Pancreas (tissue), 10 donors: ENCODE measurements around the gene PUSL1. TPM values are rescaled to one million over a fixed set of nuclear protein-coding genes. Genes with fewer than 3 reads are reported as not detected.

ENCODE experiments used
- ATAC-seq, 4 donors: fragments of 200-7000 bp; cut with Tn5 transposase; one replicate each; pipeline versions ENCODE4 v1.8.0 to v1.9.1; 2020; ENCODE audit warnings: mild to moderate bottlenecking in 4 of 4, moderate library complexity in 4 of 4
- DNase-seq, 6 donors: peaks; one replicate each; pipeline ENCODE4 v3.0.0-alpha.2; 2020
- FAIRE-seq: peaks from 2 replicates; lab custom pipeline; 2012; peaks lifted over from hg19 to GRCh38; lab: Jason Lieb, UNC
- H3K27ac ChIP-seq, 4 donors: fragments of 200-600 bp; sonication (generic); 1 replicate in 3 of 4; 2 replicates in 1 of 4; pipeline versions ENCODE4 v1.5.0 to v1.8.0; 2020
- H3K27me3 ChIP-seq, 4 donors: fragments of 200-600 bp; one replicate each; pipeline ENCODE4 v1.8.0; 2021
- H3K36me3 ChIP-seq, 3 donors: fragments of 200-600 bp; sonication (generic) in 1 of 3; one replicate each; pipeline versions ENCODE4 v1.5.0 to v1.8.0; 2020 to 2021
- H3K4me1 ChIP-seq, 3 donors: fragments of 200-600 bp; one replicate each; pipeline ENCODE4 v1.8.0; 2021
- H3K4me3 ChIP-seq, 4 donors: fragments of 200-600 bp; sonication (generic) in 2 of 4; one replicate each; pipeline versions ENCODE4 v1.5.0 to v1.8.0; 2020 to 2021
- H3K9me3 ChIP-seq, 4 donors: fragments of 200-600 bp; one replicate each; pipeline ENCODE4 v1.8.0; 2021
- CTCF ChIP-seq, 4 donors: fragments of 200-600 bp; sonication (generic) in 3 of 4; IDR thresholded peaks; one replicate each; pipeline versions ENCODE4 v1.5.0 to v1.8.0; 2021; ENCODE audit warnings: antibody characterized with exemption in 4 of 4
- WGBS, 2 donors: extraction: QIAGEN DNeasy Blood & Tissue Kit; methylation state at CpG; one replicate each; pipeline ENCODE4 v1.1.7; 2013; 5-methylcytosine and 5-hydroxymethylcytosine counted together
- intact Hi-C, 3 donors: fragments of 100-400 bp; cut with DNase I; formaldehyde crosslinking; loops; one replicate each; pipeline versions ENCODE4 v1.11.1 to v1.14.2; 2022
- polyA plus RNA-seq, 2 donors: library from polyadenylated mRNA; stranded (reverse); fragments of 200-250 nt; gene quantifications; one replicate each; pipeline ENCODE4 v1.2.3, GENCODE V29; 2013
- total RNA-seq, 6 donors: library from RNA; stranded (reverse); fragmentation: NEBNext Ultra II Directional in 4 of 6; extraction: Animal tissue kit (Norgen Biotek cat#: 25700) in 4 of 6; gene quantifications; one replicate each; pipeline versions ENCODE4 v1.2.1 to v1.2.4, GENCODE V29; 2021 to 2023
- donor health status: healthy with polysubstance abuse.
- donor health status: DM: no; HTN: no; CAD: no; lungs with moderate emphysema.
- donor health status: DM: no; HTN: no; CAD: no.
- donor health status: control.
- donor health status: control.
- donor health status: Bipolar disorder and iron deficiency.
- donor health status: DM: yes; HTN: yes; CAD: no.
- donor health status: DM: no; HTN: no; CAD: no.
- donor health status: DM: no; HTN: no; CAD: no.
- donor health status: DM: yes; HTN: yes; CAD: no.

Gene PUSL1
- total and polyA plus RNA-seq, 8 donors: 7.5 to 23.2 (median 10.2) TPM

DNA sequence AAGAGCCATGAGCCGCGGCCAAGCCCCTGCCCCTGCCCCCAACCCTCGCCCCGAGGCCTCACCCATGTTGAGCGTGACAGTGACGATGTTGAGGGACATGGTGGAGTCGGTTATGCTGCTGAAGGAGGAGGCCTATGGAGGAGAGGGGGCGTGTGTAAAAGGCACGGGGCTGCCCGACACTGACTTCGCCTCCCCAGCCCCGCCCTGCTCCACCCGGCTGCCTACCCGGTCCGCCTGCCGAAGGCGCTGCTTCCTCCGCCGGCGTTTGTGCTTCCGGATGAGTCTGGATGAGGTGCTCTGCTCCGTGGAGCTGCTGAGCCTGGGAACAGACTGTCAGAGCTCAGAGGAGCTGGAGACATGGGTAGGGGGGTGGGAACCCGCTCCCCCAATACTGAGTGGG, 31.8 kb downstream of the PUSL1 start:
- ATAC-seq: no peak
- no peak for DNase-seq
- peaks cover 0 to 22% (median 5%) of the 10 kb centered on the region in 3 donors for H3K36me3 ChIP-seq
- no peak overlapping the region for H3K4me3 ChIP-seq
- TF ChIP-seq CTCF (IDR thresholded peaks at IDR 0.05): no peak
- FAIRE-seq: no peak
- no peak overlapping the region for H3K27ac ChIP-seq
- 91 to 93% methylated on average over 23 of the region's 23 CpGs for WGBS, 2 donors
- no peaks in the 10 kb centered on the region for H3K27me3 ChIP-seq
- intact Hi-C loops: no loop called here
- peaks cover 0 to 1% (median 0%) of the 10 kb centered on the region in 3 donors for H3K4me1 ChIP-seq
- no peaks in the 10 kb centered on the region for H3K9me3 ChIP-seq

- Histone ChIP-seq H3K36me3 (peaks cover 0 to 22% (median 5%) of the 10 kb centered on the region in 3 donors), H3K9me3 (no peaks in the 10 kb centered on the region), H3K4me3 (no peak overlapping the region), H3K4me1 (peaks cover under 1 to 8% (median 2%) of the 10 kb centered on the region in 3 donors), H3K27ac (no peak overlapping the region), H3K27me3 (no peaks in the 10 kb centered on the region)
- intact Hi-C loops: no loop called here
- no peak for ATAC-seq
- 90 to 92% methylated on average over 36 of the region's 36 CpGs for WGBS, 2 donors
- no peak for TF ChIP-seq CTCF (IDR thresholded peaks at IDR 0.05)
- FAIRE-seq: no peak
- DNase-seq: no peak
Observed at GRCh38 chr1:1340791-1341548, 32.6 kb downstream of the PUSL1 start.

DNA sequence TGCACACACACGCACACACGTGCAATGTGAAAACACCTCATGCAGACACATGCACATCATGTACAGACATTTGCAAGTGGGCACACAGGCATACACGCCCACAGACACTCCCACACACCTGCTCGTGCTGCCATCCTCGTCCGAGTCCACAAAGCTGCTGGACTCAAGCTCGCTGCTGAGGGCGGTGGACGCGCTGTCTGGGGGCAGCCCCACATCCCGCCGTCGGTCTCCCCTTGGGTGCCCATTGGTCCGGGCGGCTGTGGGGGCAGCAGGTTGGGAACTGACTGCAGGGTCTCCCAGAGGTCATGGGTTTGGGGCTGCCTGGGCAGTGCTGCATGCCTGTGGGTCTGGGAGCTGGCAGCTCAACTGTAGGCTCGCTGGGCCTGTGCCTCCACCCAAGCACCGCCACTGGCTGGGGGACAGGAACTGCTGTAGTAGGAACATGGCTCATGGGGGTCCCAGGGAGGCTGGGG, 33.2 kb downstream of the PUSL1 start:
- Histone ChIP-seq H3K27ac (no peak overlapping the region), H3K4me3 (no peak overlapping the region), H3K9me3 (no peaks in the 10 kb centered on the region), H3K27me3 (no peaks in the 10 kb centered on the region), H3K4me1 (peaks cover 7 to 14% (median 8%) of the 10 kb centered on the region in 3 donors), H3K36me3 (peaks cover 0 to 22% (median 5%) of the 10 kb centered on the region in 3 donors)
- 92 to 95% methylated on average over 17 of the region's 17 CpGs for WGBS, 2 donors
- ATAC-seq (no peak), FAIRE-seq (no peak), DNase-seq (peak in 1 of 6 donors; percentile 21)
- intact Hi-C loops: no loop called here
- TF ChIP-seq CTCF (IDR thresholded peaks at IDR 0.05): no peak

DNA sequence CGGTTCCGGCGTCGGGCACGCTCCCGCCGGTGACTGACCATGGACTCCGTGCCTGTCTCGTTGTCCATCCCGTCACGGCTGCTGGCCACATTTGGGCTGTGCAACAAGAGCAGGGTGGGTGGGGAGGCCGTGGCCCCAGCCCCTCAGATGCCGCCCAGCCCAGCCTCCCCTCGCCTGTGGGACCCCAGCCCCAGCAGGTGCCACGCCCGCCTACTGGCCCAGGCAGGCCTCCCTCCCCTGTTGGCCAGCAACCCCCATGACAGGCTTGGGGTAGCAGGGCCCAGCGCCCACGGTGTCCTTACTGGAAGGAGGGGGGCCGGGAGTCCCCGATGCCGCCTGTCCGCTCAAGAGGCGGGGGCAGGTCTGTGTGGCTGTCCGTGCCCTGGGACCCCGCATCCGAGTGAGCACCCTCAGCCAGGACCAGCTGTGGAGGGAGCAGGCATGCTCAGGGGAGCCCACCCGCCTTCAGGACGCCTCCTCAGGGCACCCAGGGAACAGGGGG, 33.7 kb downstream of the PUSL1 start:
- FAIRE-seq (no peak), ATAC-seq (no peak), DNase-seq (peak in 1 of 6 donors; percentile 44)
- no peak overlapping the region for H3K27ac ChIP-seq
- no peaks in the 10 kb centered on the region for H3K27me3 ChIP-seq
- H3K9me3 ChIP-seq: no peaks in the 10 kb centered on the region
- no peak overlapping the region for H3K4me3 ChIP-seq
- 94 to 95% methylated on average over 17 to 28 of the region's 28 CpGs for WGBS, 2 donors
- peaks cover 0 to 18% (median 5%) of the 10 kb centered on the region in 3 donors for H3K36me3 ChIP-seq
- H3K4me1 ChIP-seq: peaks cover 8 to 15% (median 11%) of the 10 kb centered on the region in 3 donors
- intact Hi-C loops: no loop called here
- no peak for TF ChIP-seq CTCF (IDR thresholded peaks at IDR 0.05)
